Hindlimb muscle (tissue), 1 donor: Measurements from ENCODE around the gene SLMAP. TPM values are rescaled to one million over a fixed set of nuclear protein-coding genes. Genes with fewer than 3 reads are reported as not detected.

Experiments
- DNase-seq: peaks from one replicate; pipeline ENCODE4 v3.0.0-alpha.2; 2013
- polyA plus RNA-seq: library from polyadenylated mRNA; unstranded; fragments of 120-200 nt; gene quantifications from one replicate; pipeline ENCODE4 v1.2.1, GENCODE V29; 2013; ENCODE audit not compliant: insufficient read length

The SLMAP gene
- 51.0 TPM for polyA plus RNA-seq

- DNase-seq = peak; percentile 97
These were observed at the start of gene SLMAP for GRCh38 chr3:57755741-57756527. TSS of gene SLMAP (plus strand) at chr3:57756309. CDS start at chr3:57757652, 1,343 bp downstream.

GRCh38 chr3:57706462-57706861 lies 49.6 kb upstream of the SLMAP start:
- no peak for DNase-seq

GRCh38 chr3:57709031-57709430 lies 47.1 kb upstream of the SLMAP start:
- no peak for DNase-seq

GRCh38 chr3:57709559-57709958 lies 46.5 kb upstream of the SLMAP start:
- no peak for DNase-seq

GRCh38 chr3:57715686-57716085 lies 40.4 kb upstream of the SLMAP start:
- no peak for DNase-seq

GRCh38 chr3:57717205-57717868 lies 38.8 kb upstream of the SLMAP start:
- no peak for DNase-seq

GRCh38 chr3:57718118-57718517 lies 38.0 kb upstream of the SLMAP start:
- no peak for DNase-seq

- no peak for DNase-seq
These were observed 29.7 kb upstream of the SLMAP start for GRCh38 chr3:57726397-57726796.

- DNase-seq = no peak
These were observed 29.0 kb upstream of the SLMAP start for GRCh38 chr3:57727106-57727505.

- DNase-seq = no peak
These were observed 26.6 kb upstream of the SLMAP start for GRCh38 chr3:57729334-57730045.

GRCh38 chr3:57730682-57731081 lies 25.4 kb upstream of the SLMAP start:
- DNase-seq = no peak

- DNase-seq = no peak
These were observed 24.8 kb upstream of the SLMAP start for GRCh38 chr3:57731311-57731710.

GRCh38 chr3:57733790-57734189 lies 22.3 kb upstream of the SLMAP start:
- DNase-seq = no peak

GRCh38 chr3:57735405-57735804 lies 20.7 kb upstream of the SLMAP start:
- no peak for DNase-seq

GRCh38 chr3:57737840-57738239 lies 18.3 kb upstream of the SLMAP start:
- no peak for DNase-seq

GRCh38 chr3:57738391-57738790 lies 17.7 kb upstream of the SLMAP start:
- DNase-seq = no peak

GRCh38 chr3:57740027-57740426 lies 16.1 kb upstream of the SLMAP start:
- no peak for DNase-seq

- DNase-seq = no peak
These were observed 12.6 kb upstream of the SLMAP start for GRCh38 chr3:57743496-57743895.

GRCh38 chr3:57745101-57745500 lies 11.0 kb upstream of the SLMAP start:
- DNase-seq = no peak

GRCh38 chr3:57746156-57747010 lies 9.7 kb upstream of the SLMAP start:
- no peak for DNase-seq

GRCh38 chr3:57749542-57749941 lies 6.6 kb upstream of the SLMAP start:
- no peak for DNase-seq

GRCh38 chr3:57752307-57752706 lies 3.8 kb upstream of the SLMAP start:
- no peak for DNase-seq

GRCh38 chr3:57753016-57753415 lies 3.1 kb upstream of the SLMAP start:
- no peak for DNase-seq
